Subcutaneous abdominal adipose tissue (tissue), 5 donors: ENCODE results near the gene NGLY1.

Source experiments
- H3K27ac ChIP-seq: one replicate; pipeline ENCODE4 v1.7.0; 2013; ENCODE audit warnings: low read depth, mild to moderate bottlenecking, inconsistent platforms, low read length, moderate library complexity
- H3K27me3 ChIP-seq, 5 donors: one replicate each; pipeline ENCODE4 v1.7.0; 2013; ENCODE audit warnings: low read length in 5 of 5, inconsistent platforms in 1 of 5; ENCODE audit not compliant: control insufficient read depth in 5 of 5, insufficient read depth in 4 of 5
- H3K36me3 ChIP-seq, 5 donors: one replicate each; pipeline ENCODE4 v1.7.0; 2013; ENCODE audit warnings: low read length in 5 of 5; ENCODE audit not compliant: control insufficient read depth in 5 of 5, insufficient read depth in 5 of 5
- H3K4me1 ChIP-seq, 5 donors: one replicate each; pipeline ENCODE4 v1.7.0; 2013; ENCODE audit warnings: low read length in 5 of 5, mild to moderate bottlenecking in 3 of 5, moderate library complexity in 1 of 5; ENCODE audit not compliant: control insufficient read depth in 5 of 5, insufficient read depth in 5 of 5
- H3K4me3 ChIP-seq, 5 donors: one replicate each; pipeline ENCODE4 v1.7.0; 2013; ENCODE audit warnings: low read length in 5 of 5, low read depth in 1 of 5
- H3K9ac ChIP-seq, 5 donors: one replicate each; pipeline ENCODE4 v1.7.0; 2013; ENCODE audit warnings: low read length in 5 of 5, mild to moderate bottlenecking in 4 of 5, moderate library complexity in 3 of 5
- H3K9me3 ChIP-seq, 5 donors: one replicate each; pipeline ENCODE4 v1.7.0; 2013; ENCODE audit warnings: low read length in 5 of 5; ENCODE audit not compliant: control insufficient read depth in 5 of 5
- donor health status: healthy.
- donor health status: healthy.
- donor health status: healthy.
- donor health status: healthy.
- donor health status: healthy.

The NGLY1 gene

GRCh38 chr3:25719321-25719720, 63.9 kb downstream of the NGLY1 start:
- Histone ChIP-seq H3K4me1 (no peaks in the 10 kb centered on the region), H3K36me3 (peaks cover 0 to 18% (median 2%) of the 10 kb centered on the region in 5 donors), H3K27me3 (no peaks in the 10 kb centered on the region), H3K9me3 (peaks cover 0 to 3% (median 0%) of the 10 kb centered on the region in 5 donors), H3K9ac (no peak overlapping the region), H3K4me3 (no peak overlapping the region), H3K27ac (no peak overlapping the region)

- H3K27ac ChIP-seq: no peak overlapping the region
- no peak overlapping the region for H3K4me3 ChIP-seq
- no peaks in the 10 kb centered on the region for H3K4me1 ChIP-seq
- peaks cover 0 to 3% (median 0%) of the 10 kb centered on the region in 5 donors for H3K9me3 ChIP-seq
- peaks cover 0 to 3% (median 0%) of the 10 kb centered on the region in 5 donors for H3K36me3 ChIP-seq
- no peak overlapping the region for H3K9ac ChIP-seq
- H3K27me3 ChIP-seq: no peaks in the 10 kb centered on the region
These were observed 69.8 kb downstream of the NGLY1 start for GRCh38 chr3:25713341-25713985.

- Histone ChIP-seq H3K4me1 (no peaks in the 10 kb centered on the region), H3K9ac (no peak overlapping the region), H3K9me3 (peaks cover 0 to 2% (median 0%) of the 10 kb centered on the region in 5 donors), H3K4me3 (no peak overlapping the region), H3K27ac (no peak overlapping the region), H3K36me3 (no peaks in the 10 kb centered on the region), H3K27me3 (peaks cover 0 to 6% (median 0%) of the 10 kb centered on the region in 5 donors)
These were observed 72.2 kb downstream of the NGLY1 start for GRCh38 chr3:25711090-25711489.

- Histone ChIP-seq H3K27ac (no peak overlapping the region), H3K4me1 (no peaks in the 10 kb centered on the region), H3K36me3 (no peaks in the 10 kb centered on the region), H3K9me3 (no peaks in the 10 kb centered on the region), H3K9ac (no peak overlapping the region), H3K27me3 (peaks cover 0 to 6% (median 0%) of the 10 kb centered on the region in 5 donors), H3K4me3 (no peak overlapping the region)
These were observed 75.2 kb downstream of the NGLY1 start for GRCh38 chr3:25708036-25708435.

- no peak overlapping the region for H3K4me3 ChIP-seq
- H3K27ac ChIP-seq: no peak overlapping the region
- no peaks in the 10 kb centered on the region for H3K36me3 ChIP-seq
- no peak overlapping the region for H3K9ac ChIP-seq
- no peaks in the 10 kb centered on the region for H3K9me3 ChIP-seq
- H3K27me3 ChIP-seq: peaks cover 0 to 6% (median 0%) of the 10 kb centered on the region in 5 donors
- H3K4me1 ChIP-seq: no peaks in the 10 kb centered on the region
These were observed 75.8 kb downstream of the NGLY1 start for GRCh38 chr3:25707268-25707926.

GRCh38 chr3:25706213-25706612, 77.0 kb downstream of the NGLY1 start:
- peaks cover 0 to 6% (median 0%) of the 10 kb centered on the region in 5 donors for H3K27me3 ChIP-seq
- H3K9ac ChIP-seq: no peak overlapping the region
- H3K27ac ChIP-seq: no peak overlapping the region
- no peaks in the 10 kb centered on the region for H3K36me3 ChIP-seq
- no peak overlapping the region for H3K4me3 ChIP-seq
- no peaks in the 10 kb centered on the region for H3K4me1 ChIP-seq
- no peaks in the 10 kb centered on the region for H3K9me3 ChIP-seq

GRCh38 chr3:25697553-25697952, 85.7 kb downstream of the NGLY1 start:
- no peak overlapping the region for H3K9ac ChIP-seq
- no peak overlapping the region for H3K27ac ChIP-seq
- no peaks in the 10 kb centered on the region for H3K27me3 ChIP-seq
- no peaks in the 10 kb centered on the region for H3K9me3 ChIP-seq
- no peak overlapping the region for H3K4me3 ChIP-seq
- H3K36me3 ChIP-seq: no peaks in the 10 kb centered on the region
- no peaks in the 10 kb centered on the region for H3K4me1 ChIP-seq

GRCh38 chr3:25695731-25696420, 87.4 kb downstream of the NGLY1 start:
- Histone ChIP-seq H3K4me3 (no peak overlapping the region), H3K4me1 (no peaks in the 10 kb centered on the region), H3K9ac (no peak overlapping the region), H3K27ac (no peak overlapping the region), H3K36me3 (no peaks in the 10 kb centered on the region), H3K27me3 (no peaks in the 10 kb centered on the region), H3K9me3 (no peaks in the 10 kb centered on the region)

GRCh38 chr3:25693238-25693637, 90.0 kb downstream of the NGLY1 start:
- peaks cover 0 to 3% (median 0%) of the 10 kb centered on the region in 5 donors for H3K27me3 ChIP-seq
- H3K4me3 ChIP-seq: no peak overlapping the region
- no peaks in the 10 kb centered on the region for H3K4me1 ChIP-seq
- H3K36me3 ChIP-seq: no peaks in the 10 kb centered on the region
- H3K9ac ChIP-seq: no peak overlapping the region
- no peak overlapping the region for H3K27ac ChIP-seq
- H3K9me3 ChIP-seq: no peaks in the 10 kb centered on the region

- Histone ChIP-seq H3K4me3 (no peak overlapping the region), H3K27me3 (peaks cover 0 to 3% (median 0%) of the 10 kb centered on the region in 5 donors), H3K27ac (no peak overlapping the region), H3K4me1 (no peaks in the 10 kb centered on the region), H3K9ac (no peak overlapping the region), H3K36me3 (no peaks in the 10 kb centered on the region), H3K9me3 (no peaks in the 10 kb centered on the region)
These were observed 90.9 kb downstream of the NGLY1 start for GRCh38 chr3:25692341-25692740.
